Jurkat, Clone E6-1 (cell line): ENCODE data around the gene U2AF1L4.
A peak's percentile ranks its signal among the peaks of the same experiment; 100 is the strongest.

Experiments used
- DNase-seq: peaks from one replicate; pipeline ENCODE4 v3.0.0-alpha.2; 2011; ENCODE audit warnings: low read depth, low spot score
- H3K4me3 ChIP-seq: 2 replicates; pipeline ENCODE4 v1.5.1; 2011; ENCODE audit warnings: mild to moderate bottlenecking, low read length, control low read depth, moderate library complexity

U2AF1L4 gene

DNA sequence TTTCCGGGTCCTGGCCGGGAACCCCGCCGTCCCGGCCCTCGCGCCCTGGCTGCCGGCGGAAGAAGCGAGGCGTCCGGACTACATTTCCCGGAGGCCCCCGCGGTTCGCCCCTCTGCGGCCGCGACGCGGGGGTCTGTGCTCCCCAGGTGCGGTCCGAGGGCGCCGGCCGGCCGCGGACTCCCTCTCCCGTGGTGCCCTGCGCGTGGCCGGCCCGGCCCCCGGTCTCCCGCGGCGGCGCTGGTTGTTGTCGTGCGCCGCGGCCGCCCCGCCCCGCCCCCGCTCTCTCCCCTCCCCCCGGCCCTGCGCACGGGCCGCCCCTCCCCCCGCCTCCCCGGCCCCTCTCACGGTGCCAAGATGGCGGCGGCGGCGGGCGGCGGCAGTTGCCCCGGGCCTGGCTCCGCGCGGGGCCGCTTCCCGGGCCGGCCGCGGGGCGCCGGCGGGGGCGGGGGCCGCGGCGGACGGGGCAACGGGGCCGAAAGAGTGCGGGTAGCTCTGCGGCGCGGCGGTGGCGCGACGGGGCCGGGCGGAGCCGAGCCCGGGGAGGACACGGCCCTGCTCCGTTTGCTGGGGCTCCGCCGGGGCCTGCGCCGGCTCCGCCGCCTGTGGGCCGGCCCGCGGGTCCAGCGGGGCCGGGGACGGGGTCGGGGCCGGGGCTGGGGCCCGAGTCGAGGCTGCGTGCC is 27.4 kb downstream of the U2AF1L4 start, which contains the start of gene KMT2B:
TSS of gene KMT2B (plus strand) at position 339 of the 680 bp plus-strand sequence. CDS start at position 355, 16 bp downstream.
- peak within 1 kb of the TSS; percentile 87 for H3K4me3 ChIP-seq
- no peak for DNase-seq

DNA sequence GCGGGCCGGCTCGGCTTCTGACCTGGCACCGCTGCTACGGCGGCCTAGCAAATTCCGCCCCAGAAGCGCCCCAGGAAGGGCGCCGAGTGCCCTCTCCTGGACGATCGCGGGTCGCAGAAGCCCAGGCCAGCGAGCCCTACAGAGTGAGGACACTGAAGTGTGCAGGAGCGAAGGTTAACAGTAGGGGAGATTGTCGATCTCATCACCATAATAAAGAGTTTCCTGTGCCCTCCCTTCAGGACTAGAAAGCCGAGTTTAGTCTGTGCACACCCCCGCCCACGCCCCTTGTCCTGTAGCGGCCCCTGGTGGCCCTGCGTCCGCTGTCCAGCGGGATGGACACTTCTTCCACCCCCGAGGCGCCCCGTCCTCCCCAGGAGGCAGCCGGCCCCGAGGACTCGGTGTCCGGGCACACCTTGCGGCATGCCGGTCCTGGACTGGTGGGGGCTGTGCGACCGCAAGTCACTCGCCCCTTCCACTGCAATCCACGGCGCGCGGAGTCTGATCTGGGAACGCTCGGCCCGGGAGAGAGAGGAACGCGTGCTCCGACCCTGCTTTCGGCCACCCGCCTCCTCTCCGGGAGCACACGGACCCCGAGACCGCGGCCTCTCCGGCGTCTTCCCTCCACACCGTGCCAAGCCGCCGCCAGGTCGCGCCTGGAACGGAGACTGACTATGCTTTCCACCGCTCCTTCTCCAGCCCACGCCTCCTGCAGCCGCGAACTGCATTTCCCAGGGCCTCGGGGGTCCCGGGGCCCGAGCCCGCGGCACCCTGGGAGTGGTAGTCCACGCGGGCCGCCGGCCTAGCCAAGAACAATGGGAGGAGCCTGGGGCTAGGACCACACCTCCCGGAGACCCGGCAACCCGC is 28.2 kb downstream of the U2AF1L4 start:
- peak; percentile 95 for DNase-seq
- H3K4me3 ChIP-seq: peak overlapping the region; percentile 81

DNA sequence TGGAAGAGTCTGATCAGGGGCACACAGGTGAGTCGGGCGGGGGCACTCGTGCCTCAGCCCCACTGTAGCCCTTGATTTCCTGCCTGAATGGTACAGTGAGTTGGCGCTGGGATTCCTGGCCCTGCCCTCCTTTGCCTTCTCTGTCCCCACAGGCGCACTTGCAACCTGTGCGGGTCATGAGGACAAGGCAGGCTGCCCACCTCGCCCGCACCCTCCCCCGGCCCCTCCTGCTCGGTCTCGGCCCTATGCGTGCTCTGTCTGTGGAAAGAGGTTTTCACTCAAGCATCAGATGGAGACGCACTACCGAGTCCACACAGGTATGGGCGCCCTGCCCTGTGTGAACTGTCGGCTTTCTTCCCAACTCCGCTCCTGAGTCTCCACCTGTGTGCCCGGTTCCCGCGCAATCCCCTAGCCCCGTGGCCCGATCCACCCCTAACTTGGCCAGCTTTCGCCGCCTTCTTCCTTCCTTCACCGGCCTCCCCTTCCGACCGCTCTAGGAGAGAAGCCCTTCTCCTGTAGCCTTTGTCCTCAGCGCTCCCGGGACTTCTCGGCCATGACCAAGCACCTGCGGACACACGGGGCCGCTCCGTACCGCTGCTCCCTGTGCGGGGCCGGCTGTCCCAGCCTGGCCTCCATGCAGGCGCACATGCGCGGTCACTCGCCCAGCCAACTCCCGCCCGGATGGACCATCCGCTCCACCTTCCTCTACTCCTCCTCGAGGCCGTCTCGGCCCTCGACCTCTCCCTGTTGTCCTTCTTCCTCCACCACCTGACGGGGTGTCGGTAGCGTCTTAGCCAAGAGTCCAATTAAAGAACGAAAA is 29.0 kb downstream of the U2AF1L4 start:
- H3K4me3 ChIP-seq: peak overlapping the region; percentile 81
- no peak for DNase-seq

DNA sequence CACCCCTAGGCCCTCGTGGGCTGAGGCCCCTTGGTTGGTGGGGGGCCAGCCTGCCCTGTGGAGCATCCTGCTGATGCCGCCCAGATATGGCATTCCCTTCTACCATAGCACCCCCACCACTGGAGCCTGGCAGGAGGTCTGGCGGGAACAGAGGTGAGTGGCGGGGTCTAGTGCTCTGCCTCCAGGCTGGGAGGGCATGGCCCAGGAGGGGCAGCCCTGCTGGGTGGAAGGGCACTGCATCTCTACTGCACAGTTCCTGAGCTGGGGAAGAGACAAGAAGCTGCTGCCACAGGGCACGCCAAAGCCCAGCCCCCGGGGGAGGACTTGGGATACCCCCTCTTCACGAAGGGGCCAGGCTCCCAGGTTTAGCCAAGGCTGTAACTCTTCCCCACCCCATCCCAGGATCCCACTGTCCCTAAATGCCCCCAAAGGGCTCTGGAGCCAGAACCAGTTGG is 29.8 kb downstream of the U2AF1L4 start:
- no peak overlapping the region for H3K4me3 ChIP-seq
- DNase-seq: no peak

DNA sequence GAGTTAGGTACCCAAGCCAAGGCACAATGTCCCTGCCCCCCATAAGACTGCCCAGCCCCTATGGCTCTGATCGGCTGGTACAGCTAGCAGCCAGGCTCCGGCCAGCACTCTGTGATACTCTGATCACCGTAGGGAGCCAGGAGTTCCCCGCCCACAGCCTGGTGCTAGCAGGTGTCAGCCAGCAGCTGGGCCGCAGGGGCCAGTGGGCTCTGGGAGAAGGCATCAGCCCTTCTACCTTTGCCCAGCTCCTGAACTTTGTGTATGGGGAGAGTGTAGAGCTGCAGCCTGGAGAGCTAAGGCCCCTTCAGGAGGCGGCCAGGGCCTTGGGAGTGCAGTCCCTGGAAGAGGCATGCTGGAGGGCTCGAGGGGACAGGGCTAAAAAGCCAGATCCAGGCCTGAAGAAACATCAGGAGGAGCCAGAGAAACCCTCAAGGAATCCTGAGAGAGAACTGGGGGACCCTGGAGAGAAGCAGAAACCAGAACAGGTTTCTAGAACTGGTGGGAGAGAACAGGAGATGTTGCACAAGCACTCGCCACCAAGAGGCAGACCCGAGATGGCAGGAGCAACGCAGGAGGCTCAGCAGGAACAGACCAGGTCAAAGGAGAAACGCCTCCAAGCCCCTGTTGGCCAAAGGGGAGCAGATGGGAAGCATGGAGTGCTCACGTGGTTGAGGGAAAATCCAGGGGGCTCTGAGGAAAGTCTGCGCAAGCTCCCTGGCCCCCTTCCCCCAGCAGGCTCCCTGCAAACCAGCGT is 30.4 kb downstream of the U2AF1L4 start:
- no peak overlapping the region for H3K4me3 ChIP-seq
- DNase-seq: no peak

DNA sequence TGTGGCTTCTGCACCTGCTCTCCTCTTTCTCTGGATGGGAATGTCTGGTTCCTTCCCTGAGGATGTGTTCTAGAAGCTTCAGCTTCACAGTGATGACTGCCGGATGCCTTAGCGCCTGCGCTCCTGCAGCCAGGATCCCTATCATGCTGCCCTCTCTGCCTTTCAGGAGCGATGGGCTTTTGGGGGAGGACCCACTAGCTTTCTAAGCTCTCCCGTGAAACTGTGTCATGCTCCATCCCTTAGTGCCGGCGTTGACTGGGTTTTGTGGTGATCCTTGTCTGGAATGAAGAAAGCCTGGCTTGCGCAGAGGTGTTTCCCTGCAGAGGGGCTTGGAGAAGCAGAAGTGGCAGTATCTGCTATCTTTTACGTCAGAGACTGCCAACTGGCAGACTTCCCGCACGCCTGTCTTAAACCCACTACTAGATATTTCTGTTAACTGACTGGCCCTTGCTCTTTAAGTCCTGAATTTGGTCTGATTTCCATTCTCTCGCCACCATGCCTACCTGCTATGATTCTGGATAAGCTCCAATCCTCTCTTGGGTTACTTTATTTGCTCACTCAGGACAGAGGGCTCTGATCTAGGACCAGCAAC is 31.2 kb downstream of the U2AF1L4 start:
- H3K4me3 ChIP-seq: no peak overlapping the region
- no peak for DNase-seq

DNA sequence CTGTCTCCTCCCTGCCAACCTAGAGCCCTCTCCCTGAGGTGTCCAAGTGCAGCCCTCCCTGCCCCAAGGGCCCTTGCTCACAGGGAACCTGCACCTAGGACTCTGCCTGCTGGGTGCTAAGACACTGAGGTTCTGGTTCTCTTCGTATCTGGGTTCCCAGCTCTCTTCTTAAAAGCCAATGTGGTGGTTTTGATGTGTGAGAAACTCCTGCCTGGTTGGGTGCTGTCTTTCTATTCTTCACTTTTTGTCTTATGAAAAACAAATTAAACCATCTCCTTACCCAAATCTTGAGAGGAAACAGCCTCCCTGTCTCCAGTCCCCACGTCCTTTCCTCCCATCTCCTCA is 31.7 kb downstream of the U2AF1L4 start:
- no peak overlapping the region for H3K4me3 ChIP-seq
- DNase-seq: no peak

DNA sequence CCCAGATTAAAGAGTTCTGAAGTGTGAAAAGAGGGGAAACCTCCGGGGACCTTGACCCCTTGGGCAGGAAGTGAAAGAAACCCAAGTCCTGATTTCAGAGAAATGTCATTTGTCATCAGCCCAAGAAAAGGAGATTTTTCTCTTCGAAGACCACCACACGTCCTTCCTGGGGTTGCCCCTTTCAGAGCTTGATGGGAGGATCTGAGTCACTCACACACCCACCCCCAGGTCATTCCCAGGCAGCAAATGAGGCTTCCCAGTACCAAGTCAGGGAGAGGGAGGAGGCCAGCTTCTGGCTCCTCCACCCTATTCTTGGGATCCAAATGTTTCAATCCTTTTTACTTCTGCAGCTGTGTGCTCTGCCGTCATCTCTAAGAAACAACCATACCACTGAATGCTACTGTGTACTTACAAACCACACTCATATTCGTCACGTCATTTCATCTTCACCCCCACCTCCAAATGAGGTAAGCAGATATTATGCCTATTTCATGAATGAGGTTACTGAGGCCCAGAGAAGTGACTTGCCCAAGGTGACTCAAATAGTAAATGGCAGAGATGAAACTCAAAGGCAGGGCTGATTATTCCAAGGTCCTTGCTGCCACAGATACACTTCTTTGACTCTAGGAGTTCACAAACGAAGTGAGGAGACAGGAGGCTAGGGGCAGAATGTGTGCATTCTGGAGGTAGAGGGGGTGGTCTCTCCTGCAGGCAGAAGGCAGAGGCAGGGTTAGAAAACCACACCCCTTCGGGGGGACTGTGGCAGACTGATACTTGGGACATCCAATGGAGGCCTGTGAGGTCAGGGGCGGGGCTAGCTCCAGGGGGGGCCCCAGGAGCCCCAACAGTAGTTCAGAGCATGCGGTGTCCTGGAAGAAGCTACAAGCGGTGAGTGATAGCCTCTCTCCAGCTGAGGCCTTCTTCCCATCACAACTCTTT is 32.4 kb downstream of the U2AF1L4 start:
- H3K4me3 ChIP-seq: no peak overlapping the region
- no peak for DNase-seq

DNA sequence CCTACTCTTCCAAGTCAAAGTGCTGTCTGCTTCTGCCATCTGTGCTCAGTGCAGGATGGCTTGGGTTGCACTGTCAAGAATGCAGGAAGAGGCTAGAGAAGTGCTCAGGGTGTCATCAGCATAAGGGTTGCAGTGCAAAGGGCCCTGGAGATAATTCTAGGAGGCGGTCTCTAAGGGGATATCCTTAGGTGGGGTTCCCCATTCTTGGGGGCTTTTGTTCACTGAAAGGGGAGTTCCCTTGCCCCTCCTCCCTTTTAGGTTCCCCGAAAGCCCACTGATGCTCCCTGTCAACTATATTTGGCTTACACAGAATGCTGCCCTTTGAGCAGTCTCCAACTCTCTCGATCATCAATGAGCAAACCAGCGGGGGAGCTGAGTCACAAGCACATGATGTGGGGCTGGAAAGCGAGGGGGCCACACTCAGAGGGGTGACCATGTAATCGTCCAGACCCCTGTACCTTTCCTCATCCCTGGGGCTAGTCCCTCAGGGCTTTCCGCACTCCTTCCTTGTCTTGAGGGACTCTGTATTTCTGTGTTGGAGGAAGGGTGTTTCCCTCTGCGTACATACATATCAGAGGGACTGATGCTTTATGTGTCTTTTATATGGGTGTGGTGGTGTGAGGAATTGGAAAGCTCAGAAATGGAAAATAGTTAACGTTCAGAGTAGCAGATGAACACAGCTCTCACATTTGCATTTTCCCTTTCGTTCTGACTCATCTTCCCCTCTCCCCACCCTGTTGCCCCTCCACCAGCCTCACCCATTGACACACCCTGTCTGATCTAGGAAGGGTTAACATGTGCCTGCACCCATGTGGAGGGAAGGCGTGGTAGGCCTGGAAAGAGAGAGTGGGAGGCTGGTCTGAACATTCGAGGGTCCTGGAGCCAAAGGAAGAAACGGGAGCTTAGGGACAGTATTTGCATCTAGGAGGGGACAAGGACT is 34.2 kb downstream of the U2AF1L4 start:
- DNase-seq: no peak
- no peak overlapping the region for H3K4me3 ChIP-seq

DNA sequence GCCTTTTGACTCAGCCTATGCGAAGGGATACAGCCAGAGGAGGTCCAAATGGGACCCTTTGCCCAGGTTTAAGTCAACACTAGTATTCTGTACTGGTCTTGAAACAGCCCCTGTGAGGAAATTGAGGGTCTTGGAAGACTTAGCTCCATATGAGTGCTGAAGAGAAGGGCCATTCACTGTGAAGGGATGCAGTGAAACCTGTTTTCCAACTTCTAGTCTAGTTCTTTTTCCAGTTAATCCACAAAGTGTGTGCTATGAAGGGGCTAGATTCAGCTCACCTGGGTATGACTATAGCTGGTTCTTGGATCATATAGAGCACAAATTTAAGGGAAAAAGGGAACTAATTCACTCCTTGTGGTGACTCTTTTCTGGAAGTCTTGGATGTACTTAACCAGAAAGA is 36.8 kb downstream of the U2AF1L4 start:
- no peak overlapping the region for H3K4me3 ChIP-seq

DNA sequence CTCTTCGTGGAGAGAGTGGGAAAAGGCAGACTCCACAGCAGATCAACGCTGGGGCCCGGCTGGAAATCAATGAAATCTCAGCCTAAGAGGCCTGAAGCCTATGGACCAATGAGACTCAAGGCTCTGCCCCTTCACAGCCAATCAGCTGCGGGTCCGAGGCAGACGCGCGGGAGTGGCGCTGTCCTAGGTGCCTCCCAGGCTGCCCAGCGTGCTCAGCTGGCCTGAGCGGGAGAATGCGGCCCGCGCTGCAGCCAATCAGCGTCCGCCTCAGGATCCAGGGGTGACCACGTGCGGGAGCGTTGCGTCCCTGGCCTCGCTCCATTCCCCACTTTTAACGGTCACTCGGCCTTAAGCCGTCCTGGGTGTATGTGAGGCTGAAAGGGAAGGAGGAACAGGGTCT is 41.0 kb downstream of the U2AF1L4 start, which contains the start of gene ZBTB32:
TSS of gene ZBTB32 (plus strand) at position 341 of the 400 bp plus-strand sequence. CDS start 10,069 bp downstream, outside the sequence.
- DNase-seq: no peak

More for the DNA sequence above, 36.8 kb downstream of the U2AF1L4 start:
- no peak for DNase-seq

DNA sequence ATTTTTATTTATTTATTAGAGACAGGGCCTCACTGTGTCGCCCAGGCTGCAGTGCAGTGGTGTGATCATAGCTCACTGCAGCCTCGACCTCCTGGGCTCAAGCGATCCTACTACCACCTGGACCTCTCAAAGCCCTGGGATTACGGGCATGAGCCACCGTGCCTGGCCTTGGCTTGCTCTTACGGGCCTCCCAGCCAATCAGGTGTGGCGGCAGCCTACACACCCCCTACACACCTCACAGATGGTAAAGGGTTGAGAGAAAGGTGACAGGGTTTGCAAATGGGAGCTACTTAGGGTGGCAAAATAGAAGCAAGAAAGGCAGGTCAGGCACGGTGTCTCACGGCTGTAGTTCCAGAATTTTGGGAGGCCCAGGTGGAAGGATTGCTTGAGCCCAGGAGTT is 41.9 kb downstream of the U2AF1L4 start:
- no peak overlapping the region for H3K4me3 ChIP-seq
- no peak for DNase-seq

More for the DNA sequence above, 41.0 kb downstream of the U2AF1L4 start, which contains the start of gene ZBTB32:
- H3K4me3 ChIP-seq: no peak within 1 kb of the TSS

DNA sequence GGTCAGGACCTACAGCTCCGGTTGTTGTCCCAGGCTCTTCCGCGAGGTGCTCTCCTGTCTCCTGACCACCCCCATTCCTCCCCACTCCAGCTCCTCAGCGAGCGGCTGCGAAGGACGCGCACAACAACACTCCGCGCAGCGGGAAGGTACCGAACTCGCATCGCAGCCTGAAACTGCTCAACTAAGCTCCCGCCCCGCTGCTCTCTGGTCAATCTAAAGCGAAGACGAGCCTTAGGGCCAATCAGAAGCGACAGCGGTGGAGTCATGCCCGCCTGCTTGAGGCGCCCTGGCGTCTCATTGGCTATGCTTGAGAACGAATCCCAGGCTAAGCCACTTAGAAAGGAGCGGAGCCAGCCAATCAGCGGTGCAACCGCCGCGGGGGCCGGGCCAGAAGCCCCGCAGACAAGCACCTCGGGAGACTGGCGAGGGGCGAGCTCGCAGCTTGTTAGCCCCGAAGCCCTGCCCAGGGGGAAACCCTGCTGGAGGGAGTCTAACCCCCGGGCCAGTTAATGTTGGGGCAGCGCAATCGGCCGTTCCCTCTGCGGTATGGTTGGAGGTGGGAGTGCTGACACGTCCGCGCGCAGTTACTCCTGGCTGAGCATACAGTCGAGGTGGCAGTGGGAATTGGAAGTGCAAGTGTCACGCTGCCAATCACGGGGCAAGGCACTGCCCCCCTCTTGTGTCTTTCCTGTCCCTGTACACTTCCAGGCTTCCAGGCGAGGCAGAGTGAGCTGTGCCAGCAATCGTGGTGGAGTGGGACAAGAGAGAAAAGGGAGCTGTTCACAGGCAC is 42.8 kb downstream of the U2AF1L4 start:
- peak; percentile 99 for DNase-seq
- H3K4me3 ChIP-seq: peak overlapping the region; percentile 75

DNA sequence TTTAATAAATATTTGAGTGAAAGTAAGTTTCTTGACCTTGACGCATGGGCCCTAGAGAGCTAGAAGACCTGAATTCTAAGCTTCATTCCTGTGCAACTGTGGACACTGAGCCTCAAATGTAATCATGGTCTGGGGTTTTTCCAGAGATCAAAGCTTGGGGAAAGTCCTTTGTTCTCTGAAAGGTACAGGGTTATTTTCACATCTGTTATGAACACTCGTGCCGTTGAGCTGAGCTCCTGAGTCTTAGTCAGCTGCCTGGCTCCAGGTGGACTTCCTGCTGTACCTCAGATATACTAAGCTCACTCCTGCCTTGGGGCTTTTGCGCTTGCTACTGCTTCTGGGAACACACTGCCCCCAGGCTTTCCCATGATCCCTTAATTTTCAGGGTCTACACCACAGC is 48.4 kb downstream of the U2AF1L4 start:
- no peak overlapping the region for H3K4me3 ChIP-seq
- DNase-seq: no peak

DNA sequence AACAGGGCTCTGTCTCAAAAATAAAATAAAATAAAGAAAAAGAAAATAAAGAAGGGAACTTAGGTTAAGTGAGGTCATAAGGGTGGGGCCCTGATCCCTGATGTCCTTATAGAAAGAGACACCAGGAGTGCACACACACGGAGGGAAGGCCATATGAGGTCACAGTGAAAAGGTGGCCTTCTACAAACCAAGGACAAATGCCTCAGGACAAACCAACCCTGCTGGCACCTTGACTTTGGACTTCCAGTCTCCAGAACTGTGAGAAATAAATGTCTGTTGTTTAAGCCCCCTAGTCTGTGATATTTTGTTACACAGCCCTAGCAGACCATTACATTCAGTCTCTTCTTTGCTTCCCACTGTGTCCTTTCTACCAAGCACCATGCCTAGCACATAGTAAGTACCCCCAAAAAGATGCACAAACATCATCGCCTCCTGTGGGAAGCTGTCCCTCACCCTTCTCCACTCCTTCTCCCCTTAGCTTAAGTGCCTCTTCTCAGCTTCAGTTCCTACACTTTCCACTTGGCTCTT is 49.3 kb downstream of the U2AF1L4 start:
- no peak for DNase-seq

More for the DNA sequence above, 49.3 kb downstream of the U2AF1L4 start:
- no peak overlapping the region for H3K4me3 ChIP-seq
